T47D (cell line): ENCODE results near the gene SCNN1A.
"Not testable (repeated sequence)": the region's sequence is repeated elsewhere in the genome, so short reads cannot be mapped to it uniquely, and the experiment has no call there.

Experiments
- DNase-seq, 2 experiments: peaks; one replicate each; pipeline versions ENCODE4 v3.0.0 to v3.0.0-alpha.2; 2011 to 2012; ENCODE audit warnings: low read depth in 1 of 2, low spot score in 1 of 2
- JUND ChIP-seq: IDR thresholded peaks from 2 replicates; pipeline ENCODE4 v1.6.1; 2012; ENCODE audit warnings: low read depth
- in situ Hi-C: cut with HindIII; loops from 2 replicates; pipeline ENCODE4 v1.10.0; 2016; ENCODE audit warnings: low sequenced_read_pairs, low pct_unique_long_range_greater_than_20kb

The SCNN1A gene

DNA sequence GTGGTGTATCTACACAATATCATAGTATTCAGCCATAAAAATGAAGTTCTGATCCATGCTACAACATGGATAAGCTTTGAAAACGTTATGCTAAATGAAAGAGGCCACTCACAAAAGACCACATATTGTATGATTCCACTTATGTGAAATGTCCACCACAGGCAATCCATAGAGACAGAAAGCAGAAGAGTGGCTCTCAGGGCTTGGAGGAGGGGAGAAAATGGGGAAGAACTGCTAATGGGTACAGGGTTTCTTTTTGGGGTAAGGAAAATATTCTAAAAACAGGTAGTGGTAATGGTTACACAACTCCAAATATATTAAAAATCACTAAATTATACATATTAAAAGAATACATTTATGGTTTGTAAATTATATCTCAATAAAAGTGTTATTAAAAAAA is 16.5 kb downstream of the SCNN1A start:
- no peak for TF ChIP-seq JUND

GRCh38 chr12:6356374-6356820 is 19.0 kb downstream of the SCNN1A start:
- no peak for DNase-seq
- in situ Hi-C loops: no loop called here
- TF ChIP-seq JUND: no peak

More for the DNA sequence above, 16.5 kb downstream of the SCNN1A start:
- in situ Hi-C loops: no loop called here
- DNase-seq: no peak

GRCh38 chr12:6355491-6356373 is 19.6 kb downstream of the SCNN1A start:
- DNase-seq: no peak
- in situ Hi-C loops: no loop called here
- TF ChIP-seq JUND: no peak

DNA sequence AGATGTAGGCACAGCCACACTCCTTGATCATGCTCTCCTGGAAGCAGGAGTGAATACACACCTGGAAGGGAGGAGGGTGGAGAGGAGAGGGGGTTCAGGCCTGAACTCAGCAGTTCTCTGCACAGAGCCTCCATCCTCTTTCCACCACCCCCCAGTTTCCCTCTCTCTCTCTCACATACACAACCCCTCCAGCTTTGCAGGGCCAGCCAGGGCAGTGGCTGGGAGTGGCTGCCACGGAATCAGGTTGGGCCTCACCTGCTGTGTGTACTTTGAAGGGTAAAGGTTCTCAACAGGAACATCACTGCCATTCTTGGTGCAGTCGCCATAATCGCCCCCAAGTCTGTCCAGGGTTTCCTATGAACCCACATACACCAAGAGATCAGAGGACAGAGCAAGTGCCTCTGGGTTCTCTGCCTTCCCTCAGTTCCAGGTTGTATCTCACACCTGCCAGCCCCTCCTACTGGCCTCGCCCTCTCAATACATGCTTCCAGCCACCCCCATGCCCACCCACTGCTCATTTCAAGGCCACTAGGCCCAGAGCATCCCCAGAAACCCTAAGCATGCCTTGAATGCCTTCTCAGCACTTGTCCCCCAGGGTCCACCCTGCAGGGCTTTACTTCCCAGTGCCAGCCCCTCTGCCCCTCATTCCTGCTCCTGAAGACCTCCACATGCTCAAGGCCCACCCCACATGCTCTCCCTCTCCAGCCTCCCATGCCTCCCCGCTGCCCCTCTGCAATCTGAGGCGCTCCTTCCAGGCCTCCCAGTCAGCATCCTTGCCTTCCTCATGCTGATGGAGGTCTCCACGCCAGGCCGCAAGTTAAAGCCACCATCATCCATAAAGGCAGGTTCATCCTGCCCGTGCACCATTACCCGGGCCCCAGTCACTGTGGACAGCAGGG is 20.6 kb downstream of the SCNN1A start:
- no peak for TF ChIP-seq JUND
- no peak for DNase-seq
- in situ Hi-C loops: no loop called here

- no peak for DNase-seq
- TF ChIP-seq JUND: no peak
- in situ Hi-C loops: no loop called here
Measured at GRCh38 chr12:6352193-6353173, 22.9 kb downstream of the SCNN1A start.

GRCh38 chr12:6351622-6352021 is 23.7 kb downstream of the SCNN1A start:
- TF ChIP-seq JUND: no peak
- no peak for DNase-seq
- in situ Hi-C loops: no loop called here

DNA sequence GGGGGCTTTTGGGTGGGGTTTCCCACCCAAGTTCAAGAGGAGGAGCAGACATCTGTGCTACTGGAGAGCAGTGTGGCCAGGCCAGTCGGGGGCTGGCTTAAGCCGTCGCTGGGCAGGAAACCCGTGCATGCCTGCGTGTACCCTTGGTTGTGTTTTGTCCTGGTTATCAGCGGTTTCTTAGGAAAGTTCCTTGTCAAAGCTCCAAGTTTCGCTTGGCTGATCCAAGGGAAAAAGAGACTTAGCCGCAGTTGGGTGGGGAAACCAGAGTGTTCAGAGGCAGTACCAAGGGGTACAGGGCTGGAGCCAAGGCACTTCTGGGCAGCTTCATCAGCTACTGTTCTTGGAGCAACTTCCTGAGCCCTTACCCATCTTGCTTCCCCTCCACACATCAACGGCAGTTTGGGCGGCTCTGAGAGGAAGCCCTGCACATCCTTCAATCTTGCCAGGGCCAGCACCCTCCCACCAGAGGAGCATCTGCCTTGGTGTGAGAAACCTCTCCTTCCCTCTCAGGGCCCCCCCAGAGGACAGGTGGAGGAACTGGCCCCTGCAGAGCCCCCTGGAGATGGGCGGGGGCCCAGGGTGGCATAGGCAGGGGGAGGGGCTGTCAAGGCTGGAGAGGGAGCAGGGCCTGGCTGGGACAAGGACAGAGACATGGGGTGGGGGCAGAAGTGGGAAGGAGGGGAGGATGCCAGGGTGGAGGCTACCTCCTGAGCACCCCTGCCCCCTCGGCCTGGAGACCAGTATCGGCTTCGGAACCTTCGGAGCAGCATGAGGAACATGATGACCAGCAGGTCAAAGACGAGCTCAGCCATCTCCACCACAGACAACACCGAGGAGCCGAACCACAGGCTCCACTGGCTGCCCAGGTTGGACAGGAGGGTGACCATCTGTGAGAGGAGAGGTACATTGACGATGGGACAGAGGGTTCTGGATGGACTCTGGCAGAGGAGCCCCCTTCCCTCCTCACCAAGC is 27.7 kb downstream of the SCNN1A start:
- no peak for TF ChIP-seq JUND
- in situ Hi-C loops: no loop called here
- no peak for DNase-seq

DNA sequence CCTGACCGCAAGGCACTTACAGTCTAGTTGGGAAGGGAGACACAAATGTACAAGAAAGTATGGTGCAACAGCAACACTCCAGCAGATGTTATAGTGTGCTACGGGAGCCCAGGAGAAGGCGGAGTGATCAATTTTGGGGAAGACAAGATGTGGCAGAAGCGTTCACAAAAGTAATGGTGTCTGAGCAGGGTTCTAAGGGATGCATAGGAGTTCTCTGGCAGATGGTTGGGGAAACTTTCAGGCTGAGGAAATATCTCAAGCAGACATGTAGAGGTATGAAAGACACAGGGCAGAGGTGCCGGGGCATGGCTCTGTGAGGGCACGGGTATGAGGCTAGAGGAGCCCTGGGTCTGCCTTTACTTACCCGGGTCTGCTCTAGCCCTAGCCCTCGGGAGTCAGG is 28.4 kb downstream of the SCNN1A start:
- no peak for TF ChIP-seq JUND
- in situ Hi-C loops: no loop called here

GRCh38 chr12:6346235-6346832 is 29.0 kb downstream of the SCNN1A start:
- in situ Hi-C loops: no loop called here
- no peak for DNase-seq
- no peak for TF ChIP-seq JUND

More for the DNA sequence above, 28.4 kb downstream of the SCNN1A start:
- DNase-seq: no peak

GRCh38 chr12:6345319-6346091 is 29.9 kb downstream of the SCNN1A start:
- TF ChIP-seq JUND: no peak
- no peak for DNase-seq
- in situ Hi-C loops: no loop called here

DNA sequence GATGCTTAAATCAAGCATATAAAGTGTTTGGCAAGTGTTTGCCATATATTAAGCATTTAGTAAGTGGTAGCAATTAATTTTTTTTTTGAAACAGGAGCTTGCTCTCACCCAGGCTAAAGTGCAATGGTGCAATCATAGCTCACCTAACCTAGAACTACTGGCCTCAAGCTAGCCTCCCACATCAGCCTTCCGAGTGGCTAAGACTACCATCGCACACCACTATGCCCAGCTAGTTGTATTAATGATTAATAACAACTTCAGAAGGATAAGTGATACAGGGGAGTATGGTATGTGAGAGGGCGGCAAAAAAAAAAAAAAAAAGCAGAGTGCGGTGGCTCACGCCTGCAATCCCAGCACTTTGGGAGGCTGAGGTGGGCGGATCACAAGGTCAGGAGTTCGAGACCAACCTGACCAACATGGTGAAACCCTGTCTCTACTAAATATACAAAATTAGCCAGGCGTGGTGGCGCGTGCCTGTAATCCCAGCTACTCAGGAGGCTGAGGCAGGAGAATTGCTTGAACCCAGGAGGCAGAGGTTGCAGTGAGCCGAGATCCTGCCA is 31.2 kb downstream of the SCNN1A start:
- DNase-seq, in situ Hi-C loops: not testable (repeated sequence)
